Endothelial cell of umbilical vein (primary cell): ENCODE measurements around the gene SLC38A10. TPM values are rescaled to one million over a fixed set of nuclear protein-coding genes. Genes with fewer than 3 reads are reported as not detected.

Source experiments
- BruUV-seq: library from RNA; stranded (reverse); fragments of 400-500 nt; replicated peaks from 2 replicates; lab custom pipeline; 2021; lab: Mats Ljungman, UMichigan
- CTCF ChIA-PET: fragments of 300-600, 350-600 bp; sonication (Branson Sonifier 250); formaldehyde crosslinking; loops from one replicate; lab custom pipeline; 2021; ENCODE audit warnings: antibody characterized with exemption, inconsistent platforms; lab: Charles Lee
- POLR2A ChIA-PET: fragments of 300-600, 350-600 bp; sonication (Branson Sonifier 250); formaldehyde crosslinking; loops from one replicate; lab custom pipeline; 2021; ENCODE audit warnings: antibody characterized with exemption, inconsistent platforms; lab: Charles Lee
- DNase-seq: peaks from one replicate; pipeline ENCODE4 v3.0.0-alpha.2; 2011; ENCODE audit warnings: low read depth, low spot score
- FAIRE-seq: peaks from 2 replicates; lab custom pipeline; 2011; peaks lifted over from hg19 to GRCh38; lab: Jason Lieb, UNC
- H2AFZ ChIP-seq: 2 replicates; pipeline ENCODE4 v1.6.0; 2012; ENCODE audit warnings: low read depth, low read length, control low read depth, inconsistent platforms
- H3K27ac ChIP-seq: 2 replicates; pipeline ENCODE4 v1.5.1; 2011; ENCODE audit warnings: low read depth, mild to moderate bottlenecking, control low read depth, low read length, moderate library complexity; ENCODE audit not compliant: insufficient read depth
- H3K27me3 ChIP-seq, 2 experiments: 2 replicates each; pipeline versions ENCODE4 v1.6.0 to v1.6.1; 2011; ENCODE audit warnings: low read length in 2 of 2, mixed read lengths in 1 of 2; ENCODE audit not compliant: control insufficient read depth in 2 of 2, insufficient read depth in 2 of 2
- H3K36me3 ChIP-seq, 2 experiments: 2 replicates in 1 of 2; 3 replicates in 1 of 2; pipeline ENCODE4 v1.5.1; 2011; ENCODE audit warnings: low read length in 2 of 2, mild to moderate bottlenecking in 1 of 2, moderate library complexity in 1 of 2; ENCODE audit not compliant: control insufficient read depth in 2 of 2, insufficient read depth in 2 of 2; ENCODE audit errors: extremely low read depth in 1 of 2
- H3K4me1 ChIP-seq: 3 replicates; pipeline ENCODE4 v1.5.1; 2011; ENCODE audit warnings: mild to moderate bottlenecking, low read length; ENCODE audit not compliant: control insufficient read depth, insufficient read depth; ENCODE audit errors: extremely low read depth
- H3K4me2 ChIP-seq: 2 replicates; pipeline ENCODE4 v1.6.1; 2011; ENCODE audit warnings: low read length, control low read depth, mixed read lengths; ENCODE audit not compliant: insufficient read depth
- H3K4me3 ChIP-seq, 3 experiments: fragments of 200-600 bp in 1 of 3; sonication (generic), shearing (Covaris generic) in 1 of 3; replicated peaks in 1 of 3; 2 replicates each; pipeline ENCODE4 v1.5.1; 2011 to 2016; ENCODE audit warnings: control low read depth in 3 of 3, low read length in 3 of 3, mild to moderate bottlenecking in 2 of 3, inconsistent platforms in 1 of 3, low read depth in 1 of 3, moderate library complexity in 1 of 3; ENCODE audit not compliant: insufficient read depth in 1 of 3
- H3K79me2 ChIP-seq: 2 replicates; pipeline ENCODE4 v1.6.0; 2012; ENCODE audit warnings: low read length, inconsistent platforms; ENCODE audit not compliant: control insufficient read depth, insufficient read depth
- H3K9ac ChIP-seq: replicated peaks from 2 replicates; pipeline ENCODE3; 2011; ENCODE audit warnings: low read length, control low read depth; ENCODE audit not compliant: insufficient read depth; ENCODE audit errors: extremely low read depth
- H3K9me1 ChIP-seq: replicated peaks from 3 replicates; pipeline ENCODE4 v1.6.0; 2011; ENCODE audit warnings: mild to moderate bottlenecking, low read length; ENCODE audit not compliant: control insufficient read depth, insufficient read depth; ENCODE audit errors: extremely low read depth
- H3K9me3 ChIP-seq: replicated peaks from 2 replicates; pipeline ENCODE4 v1.5.1; 2012; ENCODE audit warnings: low read length, inconsistent platforms; ENCODE audit not compliant: control insufficient read depth, insufficient read depth
- H4K20me1 ChIP-seq: replicated peaks from 2 replicates; pipeline ENCODE3; 2011; ENCODE audit warnings: mild to moderate bottlenecking, low read length; ENCODE audit not compliant: control insufficient read depth, insufficient read depth; ENCODE audit errors: extremely low read depth
- CTCF ChIP-seq, 2 donors: IDR thresholded peaks; 1 replicate in 1 of 2; 2 replicates in 1 of 2; pipeline ENCODE4 v1.5.1; 2011; ENCODE audit warnings: low read length in 2 of 2, mild to moderate bottlenecking in 2 of 2, moderate library complexity in 2 of 2, control low read depth in 1 of 2, inconsistent platforms in 1 of 2, low read depth in 1 of 2; ENCODE audit not compliant: insufficient read depth in 1 of 2; ENCODE audit errors: extremely low read depth in 1 of 2
- EZH2 ChIP-seq: IDR thresholded peaks from 2 replicates; pipeline ENCODE4 v1.6.1; 2012; ENCODE audit warnings: borderline replicate concordance, low read depth, mild to moderate bottlenecking, moderate library complexity, low read length, inconsistent platforms; ENCODE audit not compliant: severe bottlenecking
- FOS ChIP-seq: IDR thresholded peaks from 2 replicates; pipeline ENCODE4 v1.6.1; 2011; ENCODE audit warnings: mild to moderate bottlenecking, low read length, moderate library complexity, borderline replicate concordance; ENCODE audit not compliant: insufficient read depth
- GATA2 ChIP-seq: IDR thresholded peaks from 2 replicates; pipeline ENCODE4 v1.7.0; 2011; ENCODE audit warnings: low read depth, mild to moderate bottlenecking, moderate library complexity, mixed read lengths, low read length; ENCODE audit not compliant: insufficient read length, insufficient read depth
- JUN ChIP-seq: IDR thresholded peaks from 2 replicates; pipeline ENCODE4 v1.6.1; 2011; ENCODE audit warnings: borderline replicate concordance, low read depth; ENCODE audit not compliant: insufficient read length, insufficient read depth
- MAX ChIP-seq: IDR thresholded peaks from 2 replicates; pipeline ENCODE4 v1.6.1; 2011; ENCODE audit not compliant: insufficient read depth, insufficient read length
- MYC ChIP-seq: IDR thresholded peaks from one replicate; pipeline ENCODE4 v1.6.1; 2011; ENCODE audit warnings: mild to moderate bottlenecking, low read depth, low read length
- POLR2A ChIP-seq: IDR thresholded peaks from 2 replicates; pipeline ENCODE4 v1.6.1; 2012; ENCODE audit warnings: low read depth, mild to moderate bottlenecking, control low read depth, low read length
- POLR2AphosphoS5 ChIP-seq: IDR thresholded peaks from 2 replicates; pipeline ENCODE4 v1.6.1; 2012; ENCODE audit warnings: low read depth, mild to moderate bottlenecking, control low read depth, low read length, moderate library complexity; ENCODE audit not compliant: insufficient read depth
- dilution Hi-C: fragments of 300-500 bp; cut with MboI; formaldehyde crosslinking; loops from one replicate; pipeline ENCODE4 v1.15.0; 2019; ENCODE audit warnings: low sequenced_read_pairs; ENCODE audit not compliant: extremely low pct_ligation_motif_present
- intact Hi-C: fragments of 100-400 bp; cut with micrococcal nuclease; formaldehyde crosslinking; loops from one replicate; pipeline ENCODE4 v1.10.0; 2022
- polyA plus RNA-seq, 4 experiments: library from polyadenylated mRNA; depleted of rRNA in 3 of 4; stranded (reverse) in 3 of 4; unstranded in 1 of 4; fragments of >200 nt; gene quantifications; 2 replicates each; pipeline versions ENCODE4 v1.2.1 to v1.2.3, GENCODE V29; 2011 to 2012; ENCODE audit warnings: missing spikeins in 1 of 4
- total RNA-seq: library from RNA; stranded (reverse); gene quantifications from 2 replicates; pipeline ENCODE4 v1.2.3, GENCODE V29; 2021

SLC38A10 gene
- total and polyA plus RNA-seq, 2 donors (not counting 3 experiments of a cell fraction or from before 2014, with no cell fraction given), result 72.7 to 113 TPM

DNA sequence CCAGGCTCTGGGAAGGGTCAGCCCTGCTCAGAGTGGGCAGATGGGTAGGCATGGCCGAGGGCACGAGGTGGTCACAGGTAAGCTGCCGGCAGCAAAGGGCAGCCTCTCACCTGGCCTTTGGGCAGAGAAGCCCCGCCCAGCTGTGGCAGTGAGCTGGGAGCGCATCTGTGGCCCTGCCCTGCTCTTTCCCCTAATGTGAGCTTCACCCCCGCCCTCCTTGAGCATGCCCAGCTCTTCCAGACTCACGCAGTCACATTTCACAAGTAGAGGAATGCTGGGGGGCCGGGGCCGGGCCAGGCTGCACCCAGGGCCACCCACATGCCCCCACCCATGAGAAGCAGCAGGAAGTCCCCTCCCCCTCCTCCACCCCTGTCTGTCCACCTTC is 40.7 kb upstream of the SLC38A10 start:
- peaks cover 9% of the 10 kb centered on the region for H3K4me1 ChIP-seq
- FAIRE-seq, result no peak
- intact Hi-C loops, result no loop called here

More for the DNA sequence above, 40.7 kb upstream of the SLC38A10 start:
- Histone ChIP-seq H2AFZ (no peak overlapping the region), H3K27ac (no peak overlapping the region), H3K36me3 (no peaks in the 10 kb centered on the region), H4K20me1 (no peaks in the 10 kb centered on the region), H3K4me2 (no peak overlapping the region), H3K4me3 (no peak overlapping the region), H3K9ac (no peak overlapping the region), H3K79me2 (peaks cover 6% of the 10 kb centered on the region), H3K9me3 (no peaks in the 10 kb centered on the region), H3K9me1 (no peaks in the 10 kb centered on the region), H3K27me3 (no peaks in the 10 kb centered on the region)
- ChIA-PET POLR2A (no interaction called here), CTCF (interaction anchor here (2.0 kb wide), 1 partner anchor 149 kb away, joined by 7 read pairs; no protein-coding TSS in a partner anchor)
- DNase-seq, result no peak
- dilution Hi-C loops, result no loop called here
- BruUV-seq, result no TSS peak
- no peak for TF ChIP-seq FOS
- TF ChIP-seq GATA2, result no peak
- TF ChIP-seq POLR2A, result no peak
- no peak for TF ChIP-seq CTCF (IDR thresholded peaks at IDR 0.05; ENCODE audit: extremely low read depth in 1 of 2, insufficient read depth in 1 of 2, low read depth in 1 of 2, low read length in 2 of 2)
- TF ChIP-seq JUN, result no peak
- TF ChIP-seq MYC, result no peak
- TF ChIP-seq POLR2AphosphoS5, result no peak
- no peak for TF ChIP-seq EZH2
- TF ChIP-seq MAX, result no peak
